T-helper 22 cell (primary cell): ENCODE results near the gene FITM1.
A peak's percentile ranks its signal among the peaks of the same experiment; 100 is the strongest.

Source experiments
- DNase-seq: peaks from one replicate; pipeline ENCODE4 v3.0.0-alpha.2; 2020; ENCODE audit warnings: low read depth

The FITM1 gene

GRCh38 chr14:24130380-24130716 lies at the start of gene FITM1:
TSS of gene FITM1 (plus strand) at chr14:24130659. CDS start at chr14:24131564, 905 bp downstream.
- no peak for DNase-seq

GRCh38 chr14:24080888-24081738 lies 49.3 kb upstream of the FITM1 start:
- DNase-seq: peak; percentile 46

- no peak for DNase-seq
Measured at GRCh38 chr14:24081739-24082211, 48.7 kb upstream of the FITM1 start.

GRCh38 chr14:24082411-24083080 lies 47.9 kb upstream of the FITM1 start:
- DNase-seq: no peak

GRCh38 chr14:24083462-24083861 lies 47.0 kb upstream of the FITM1 start:
- no peak for DNase-seq

GRCh38 chr14:24084440-24084839 lies 46.0 kb upstream of the FITM1 start:
- DNase-seq: no peak

GRCh38 chr14:24085215-24085614 lies 45.2 kb upstream of the FITM1 start:
- DNase-seq: no peak

GRCh38 chr14:24086193-24086955 lies 44.1 kb upstream of the FITM1 start:
- DNase-seq: no peak

- DNase-seq: no peak
Measured at GRCh38 chr14:24087004-24087403, 43.5 kb upstream of the FITM1 start.

GRCh38 chr14:24088095-24088494 lies 42.4 kb upstream of the FITM1 start:
- DNase-seq: no peak

- DNase-seq: no peak
Measured at GRCh38 chr14:24089890-24090289, 40.6 kb upstream of the FITM1 start.

- DNase-seq: no peak
Measured at GRCh38 chr14:24092110-24092504, 38.4 kb upstream of the FITM1 start.

- DNase-seq: no peak
Measured at GRCh38 chr14:24092505-24093206, 37.8 kb upstream of the FITM1 start.

GRCh38 chr14:24093207-24093900 lies 37.1 kb upstream of the FITM1 start:
- DNase-seq: no peak

- peak; percentile 68 for DNase-seq
Measured at GRCh38 chr14:24093901-24094840, 36.3 kb upstream of the FITM1 start, which contains the start of gene PCK2. TSS of gene PCK2 (plus strand) at chr14:24094311. CDS start at chr14:24094406, 95 bp downstream.

GRCh38 chr14:24094841-24095270 lies 35.6 kb upstream of the FITM1 start:
- no peak for DNase-seq

- no peak for DNase-seq
Measured at GRCh38 chr14:24095271-24096068, 35.0 kb upstream of the FITM1 start.

- no peak for DNase-seq
Measured at GRCh38 chr14:24096545-24097181, 33.8 kb upstream of the FITM1 start.
